ENCODE results near the gene FOXP1.

DNA sequence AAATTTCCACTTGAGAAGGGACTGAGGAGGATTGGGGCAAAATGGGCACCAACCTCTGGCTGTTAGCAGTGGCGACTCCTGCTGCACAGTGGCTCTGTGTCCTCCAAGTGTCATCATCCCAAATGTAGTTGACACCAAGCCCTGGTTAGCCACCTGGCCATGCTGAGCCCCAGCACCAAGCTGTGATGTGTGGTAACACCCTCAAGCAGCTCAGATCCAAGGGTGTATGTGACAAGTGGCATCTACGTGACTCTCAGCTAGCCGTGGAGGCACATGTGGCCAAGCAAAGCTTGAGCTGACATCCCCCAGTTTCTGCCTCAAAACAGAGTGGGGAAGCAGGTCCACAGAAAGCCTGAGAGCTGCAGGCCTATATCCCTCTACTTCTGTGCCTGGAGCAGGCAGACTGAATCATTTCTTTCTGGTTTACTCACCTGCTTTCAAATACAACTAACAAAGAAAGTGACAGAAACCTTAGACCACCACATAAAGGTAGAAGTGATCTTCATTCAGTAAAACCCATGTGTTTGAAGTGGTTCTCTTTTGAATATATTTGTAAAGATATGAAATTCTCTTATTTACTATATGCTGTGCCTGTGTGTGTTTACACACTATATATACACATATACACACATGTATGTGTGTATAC, 40.0 kb downstream of the FOXP1 start:
- TF ChIP-seq CTCF (IDR thresholded peaks at IDR 0.05), result no peak
- no peak for TF ChIP-seq EZH2 (IDR thresholded peaks at IDR 0.05)
- no peak for TF ChIP-seq EZH2phosphoT487 (IDR thresholded peaks at IDR 0.05)

All from neural progenitor cell (in vitro differentiated cells).